Brain microvascular endothelial cell (primary cell): ENCODE results near the gene APC2.
"Not testable (repeated sequence)": the region's sequence is repeated elsewhere in the genome, so short reads cannot be mapped to it uniquely, and the experiment has no call there.

Experiments
- DNase-seq: peaks from one replicate; pipeline ENCODE4 v3.0.0-alpha.2; 2020
- H3K27ac ChIP-seq: fragments of 250-450 bp; sonication (Bioruptor Pico); 2 replicates; pipeline ENCODE4 v1.5.1; 2020; ENCODE audit warnings: mild to moderate bottlenecking, moderate library complexity
- H3K27me3 ChIP-seq: fragments of 250-450 bp; sonication (Bioruptor Pico); replicated peaks from 2 replicates; pipeline ENCODE4 v1.5.1; 2020; ENCODE audit warnings: mild to moderate bottlenecking
- H3K36me3 ChIP-seq: fragments of 250-450 bp; sonication (Bioruptor Pico); replicated peaks from 2 replicates; pipeline ENCODE4 v1.5.1; 2020; ENCODE audit warnings: mild to moderate bottlenecking
- H3K4me3 ChIP-seq: 2 replicates; pipeline ENCODE4 v1.5.1; 2011; ENCODE audit warnings: low read depth, mild to moderate bottlenecking, control low read depth, low read length, moderate library complexity
- in situ Hi-C: cut with HindIII; loops from 2 replicates; pipeline ENCODE4 v1.10.0; 2017; ENCODE audit warnings: low sequenced_read_pairs, low pct_ligation_motif_present
- TF ChIP-seq, protein P1 (sequence below): IDR thresholded peaks from 2 replicates; pipeline ENCODE4 v1.5.1; 2011; ENCODE audit warnings: low read depth, mild to moderate bottlenecking, moderate library complexity, low read length, control low read depth, inconsistent platforms; ENCODE audit errors: missing control alignments

Gene APC2

DNA sequence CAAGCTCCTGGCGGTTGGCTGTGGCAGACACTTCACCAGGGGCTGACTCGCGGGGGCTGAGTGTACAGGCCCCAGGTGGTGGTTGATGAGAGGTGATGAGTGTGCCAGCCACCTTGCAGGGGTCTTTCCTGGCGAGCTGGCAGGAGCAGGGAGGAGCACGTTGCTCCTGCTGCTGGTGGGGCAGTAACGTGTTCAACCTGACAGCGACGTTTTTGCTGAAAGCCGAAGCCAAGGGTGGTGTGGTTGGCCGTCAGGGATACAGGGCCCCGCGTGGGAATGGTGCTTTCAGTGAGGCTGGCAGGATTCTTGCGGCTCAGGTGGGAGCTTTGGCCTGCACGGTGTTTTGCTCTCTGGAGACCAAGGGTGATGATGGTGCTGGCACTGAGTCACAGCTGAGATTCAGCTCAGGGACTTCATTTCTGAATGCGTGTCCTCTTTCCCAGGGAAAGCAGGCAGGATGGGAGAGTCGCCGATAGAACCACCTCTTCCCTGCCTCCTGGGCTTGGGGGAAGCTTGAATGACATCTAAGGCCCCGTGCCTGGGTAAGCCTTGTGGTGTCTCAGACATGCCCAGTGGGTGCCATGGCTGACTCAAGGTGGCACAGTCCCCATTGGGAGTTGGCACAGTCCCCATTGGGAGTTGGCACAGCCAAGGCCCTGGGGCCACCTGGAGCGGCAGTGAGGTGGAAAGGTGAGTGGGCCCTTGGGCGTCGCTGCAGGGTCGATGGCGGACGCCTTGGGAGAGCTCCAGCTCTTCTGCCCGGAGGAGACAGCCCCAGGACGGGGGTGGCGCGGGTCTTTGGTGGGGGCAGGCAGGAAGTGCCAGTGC lies 33.7 kb upstream of the APC2 start:
- Histone ChIP-seq H3K4me3 (peak overlapping the region; percentile 9), H3K27me3 (no peaks in the 10 kb centered on the region), H3K36me3 (peaks cover 32% of the 10 kb centered on the region), H3K27ac (peak overlapping the region; percentile 90)
- peak; percentile 38 for DNase-seq
- TF ChIP-seq, protein P1, sequence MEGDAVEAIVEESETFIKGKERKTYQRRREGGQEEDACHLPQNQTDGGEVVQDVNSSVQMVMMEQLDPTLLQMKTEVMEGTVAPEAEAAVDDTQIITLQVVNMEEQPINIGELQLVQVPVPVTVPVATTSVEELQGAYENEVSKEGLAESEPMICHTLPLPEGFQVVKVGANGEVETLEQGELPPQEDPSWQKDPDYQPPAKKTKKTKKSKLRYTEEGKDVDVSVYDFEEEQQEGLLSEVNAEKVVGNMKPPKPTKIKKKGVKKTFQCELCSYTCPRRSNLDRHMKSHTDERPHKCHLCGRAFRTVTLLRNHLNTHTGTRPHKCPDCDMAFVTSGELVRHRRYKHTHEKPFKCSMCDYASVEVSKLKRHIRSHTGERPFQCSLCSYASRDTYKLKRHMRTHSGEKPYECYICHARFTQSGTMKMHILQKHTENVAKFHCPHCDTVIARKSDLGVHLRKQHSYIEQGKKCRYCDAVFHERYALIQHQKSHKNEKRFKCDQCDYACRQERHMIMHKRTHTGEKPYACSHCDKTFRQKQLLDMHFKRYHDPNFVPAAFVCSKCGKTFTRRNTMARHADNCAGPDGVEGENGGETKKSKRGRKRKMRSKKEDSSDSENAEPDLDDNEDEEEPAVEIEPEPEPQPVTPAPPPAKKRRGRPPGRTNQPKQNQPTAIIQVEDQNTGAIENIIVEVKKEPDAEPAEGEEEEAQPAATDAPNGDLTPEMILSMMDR = no peak
- in situ Hi-C loops = no loop called here

DNA sequence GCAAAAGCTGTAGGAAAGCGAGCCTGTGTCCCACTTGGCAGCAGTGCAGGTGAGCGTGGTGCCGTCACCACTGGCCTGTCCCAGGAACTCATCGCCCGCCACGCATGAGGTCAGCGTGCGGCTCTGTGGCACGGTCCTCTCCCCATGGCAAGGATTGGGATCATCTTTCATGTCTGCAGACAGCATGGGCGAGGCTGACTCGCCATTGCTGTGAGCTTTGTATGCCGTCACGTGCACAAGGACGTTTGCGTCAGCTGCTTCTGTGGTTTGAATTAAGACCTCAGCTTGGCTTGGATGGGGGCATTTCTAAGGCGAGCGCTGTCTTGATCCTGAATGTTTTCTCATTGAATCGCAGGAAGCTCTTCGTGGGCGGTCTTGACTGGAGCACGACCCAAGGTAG lies 32.8 kb upstream of the APC2 start:
- Histone ChIP-seq H3K27me3 (no peaks in the 10 kb centered on the region), H3K4me3 (no peak overlapping the region), H3K27ac (peak overlapping the region; percentile 90), H3K36me3 (peaks cover 41% of the 10 kb centered on the region)
- TF ChIP-seq, protein P1 = no peak
- in situ Hi-C loops = no loop called here
- DNase-seq = peak; percentile 68

DNA sequence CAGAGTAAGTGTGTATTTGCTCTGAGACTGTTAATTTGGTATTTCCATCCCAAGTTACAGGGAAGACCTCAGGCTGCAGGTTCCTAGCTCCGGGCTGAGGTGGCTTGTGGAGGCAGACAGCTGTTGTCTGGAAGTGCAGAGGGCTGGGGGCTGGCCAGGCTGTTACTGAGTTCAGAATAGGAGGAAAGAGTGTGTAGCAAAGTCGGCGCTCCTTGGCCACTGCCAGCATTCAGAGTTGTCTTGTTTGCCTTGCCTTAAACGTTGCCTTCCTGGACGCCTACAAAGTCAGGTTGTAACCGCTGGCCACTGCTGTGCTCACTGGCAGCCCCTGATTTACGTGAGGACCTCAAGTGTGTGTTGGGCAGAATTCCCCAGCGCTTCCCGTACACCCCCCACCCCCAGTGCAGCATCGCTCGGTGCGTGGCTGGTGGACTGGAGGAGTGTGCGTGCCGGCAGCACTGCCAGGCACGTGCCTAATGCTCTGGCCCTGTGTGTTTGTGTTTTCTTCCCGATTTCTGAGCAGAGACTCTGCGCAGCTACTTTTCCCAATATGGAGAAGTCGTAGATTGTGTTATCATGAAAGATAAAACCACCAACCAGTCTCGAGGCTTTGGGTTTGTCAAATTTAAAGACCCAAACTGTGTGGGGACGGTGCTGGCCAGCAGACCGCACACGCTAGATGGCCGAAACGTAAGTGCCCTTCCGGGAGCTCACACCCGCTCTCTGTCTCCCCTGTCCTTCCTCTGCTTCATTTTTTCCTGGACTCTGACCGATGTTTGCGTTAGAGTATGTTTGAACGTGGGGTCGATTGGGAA lies 32.0 kb upstream of the APC2 start:
- peaks cover 48% of the 10 kb centered on the region for H3K36me3 ChIP-seq
- TF ChIP-seq, protein P1 = no peak
- DNase-seq = no peak
- in situ Hi-C loops = no loop called here
- no peak overlapping the region for H3K4me3 ChIP-seq
- no peaks in the 10 kb centered on the region for H3K27me3 ChIP-seq
- peak overlapping the region; percentile 90 for H3K27ac ChIP-seq

DNA sequence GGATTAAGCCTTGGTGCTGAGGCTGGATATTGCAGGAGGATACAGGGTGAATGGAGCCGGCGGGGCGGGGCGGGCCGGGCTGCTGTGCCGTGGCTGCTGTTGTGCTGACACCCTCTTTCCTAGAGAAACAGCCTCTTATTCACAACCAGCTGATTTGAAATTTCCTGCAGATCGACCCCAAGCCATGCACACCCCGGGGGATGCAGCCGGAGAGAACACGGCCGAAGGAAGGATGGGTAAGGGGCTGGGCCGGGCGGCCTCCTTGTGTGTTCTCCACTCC lies 31.5 kb upstream of the APC2 start:
- DNase-seq = no peak
- Histone ChIP-seq H3K27ac (no peak overlapping the region), H3K4me3 (no peak overlapping the region), H3K27me3 (no peaks in the 10 kb centered on the region), H3K36me3 (peaks cover 48% of the 10 kb centered on the region)
- TF ChIP-seq, protein P1 = no peak
- in situ Hi-C loops = no loop called here

DNA sequence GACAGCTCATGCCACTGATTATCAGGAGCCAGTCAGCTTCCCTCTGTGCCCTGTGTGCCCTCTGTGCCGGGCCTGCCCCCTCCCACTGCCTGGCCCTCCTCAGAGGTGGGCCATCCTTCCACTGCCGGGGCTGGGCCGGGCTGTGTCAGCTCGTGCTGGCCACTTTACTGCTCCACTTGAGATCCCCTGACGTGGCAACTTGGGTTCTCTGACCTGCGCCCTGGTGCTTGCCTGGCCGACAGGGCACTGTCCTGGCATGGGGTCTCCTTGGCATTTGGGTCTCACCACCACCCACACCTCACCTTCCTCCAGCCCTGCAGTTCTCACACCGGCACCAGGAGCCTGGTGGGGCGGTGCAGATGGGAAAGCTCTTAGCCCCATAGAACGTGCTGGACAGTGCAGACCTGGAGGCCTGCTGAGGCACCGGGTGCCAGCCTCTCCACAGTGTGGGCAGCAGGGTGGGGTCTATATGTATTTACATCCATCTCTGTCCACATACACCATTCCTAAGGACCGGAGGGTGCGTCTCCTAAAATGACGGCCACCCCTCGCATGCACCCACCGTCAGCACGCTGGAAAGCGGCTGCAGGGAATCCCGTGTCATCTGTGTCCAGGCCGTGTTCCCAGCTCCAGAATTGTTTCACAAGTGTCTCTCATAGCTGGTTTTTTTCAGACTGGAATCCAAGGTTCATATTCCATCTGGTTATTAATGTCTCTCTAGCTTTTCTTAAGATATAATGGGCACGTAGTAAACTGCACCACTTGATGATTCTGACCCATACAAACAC lies 30.8 kb upstream of the APC2 start:
- peaks cover 53% of the 10 kb centered on the region for H3K36me3 ChIP-seq
- in situ Hi-C loops = no loop called here
- H3K27me3 ChIP-seq = no peaks in the 10 kb centered on the region
- H3K27ac ChIP-seq = no peak overlapping the region
- H3K4me3 ChIP-seq = no peak overlapping the region
- TF ChIP-seq, protein P1 = no peak
- DNase-seq = no peak

DNA sequence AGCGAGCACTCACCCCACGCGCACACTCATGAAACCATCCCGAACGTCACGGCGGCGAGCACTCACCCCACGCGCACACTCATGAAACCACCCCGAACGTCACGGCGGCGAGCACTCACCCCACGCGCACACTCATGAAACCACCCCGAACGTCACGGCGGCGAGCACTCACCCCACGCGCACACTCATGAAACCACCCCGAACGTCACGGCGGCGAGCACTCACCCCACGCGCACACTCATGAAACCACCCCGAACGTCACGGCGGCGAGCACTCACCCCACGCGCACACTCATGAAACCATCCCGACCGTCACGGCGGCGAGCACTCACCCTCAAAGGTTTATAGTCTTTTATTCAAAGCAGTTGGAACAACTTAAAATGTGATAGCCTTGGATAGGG lies 29.8 kb upstream of the APC2 start:
- H3K27me3 ChIP-seq, DNase-seq, H3K27ac ChIP-seq, in situ Hi-C loops, H3K4me3 ChIP-seq: not testable (repeated sequence)
- H3K36me3 ChIP-seq = peaks cover 62% of the 10 kb centered on the region
